SH-SY5Y (cell line): ENCODE results near the gene NGFR.

Experiments used
- GATA2 ChIP-seq: IDR thresholded peaks from 2 replicates; pipeline ENCODE4 v1.6.1; 2011; ENCODE audit warnings: mild to moderate bottlenecking, low read depth, low read length
- GATA3 ChIP-seq: IDR thresholded peaks from 2 replicates; pipeline ENCODE4 v1.6.1; 2011; ENCODE audit warnings: low read depth, mild to moderate bottlenecking, low read length, moderate library complexity

GRCh38 chr17:49509588-49509917, 14.5 kb downstream of the NGFR start:
- no peak for TF ChIP-seq GATA2
- no peak for TF ChIP-seq GATA3
